GM06990 (cell line): Measurements from ENCODE around the gene VPS4A.

ENCODE experiments used
- DNase-seq: peaks from one replicate; pipeline ENCODE4 v3.0.0-alpha.2; 2011; ENCODE audit not compliant: insufficient read length; ENCODE audit errors: extremely low read depth
- H3K27me3 ChIP-seq: replicated peaks from 2 replicates; pipeline ENCODE4 v1.6.0; 2011; ENCODE audit warnings: low read length; ENCODE audit not compliant: control insufficient read depth, insufficient read depth
- H3K36me3 ChIP-seq: 2 replicates; pipeline ENCODE4 v1.5.1; 2011; ENCODE audit warnings: low read length; ENCODE audit not compliant: control insufficient read depth, insufficient read depth
- H3K4me3 ChIP-seq: replicated peaks from 2 replicates; pipeline ENCODE4 v1.5.1; 2011; ENCODE audit warnings: low read depth, mild to moderate bottlenecking, control low read depth, low read length
- CTCF ChIP-seq: IDR thresholded peaks from 2 replicates; pipeline ENCODE4 v1.5.1; 2011; ENCODE audit warnings: low read length, control low read depth, mild to moderate bottlenecking, inconsistent platforms; ENCODE audit not compliant: insufficient read depth, poor library complexity, severe bottlenecking

VPS4A gene

GRCh38 chr16:69273009-69273408 is 38.1 kb upstream of the VPS4A start:
- H3K4me3 ChIP-seq: no peak overlapping the region
- TF ChIP-seq CTCF: no peak
- no peak for DNase-seq
- H3K36me3 ChIP-seq: no peaks in the 10 kb centered on the region
- H3K27me3 ChIP-seq: no peaks in the 10 kb centered on the region

GRCh38 chr16:69274699-69275235 is 36.4 kb upstream of the VPS4A start:
- Histone ChIP-seq H3K36me3 (no peaks in the 10 kb centered on the region), H3K4me3 (no peak overlapping the region), H3K27me3 (no peaks in the 10 kb centered on the region)
- DNase-seq: no peak
- TF ChIP-seq CTCF: no peak

DNA sequence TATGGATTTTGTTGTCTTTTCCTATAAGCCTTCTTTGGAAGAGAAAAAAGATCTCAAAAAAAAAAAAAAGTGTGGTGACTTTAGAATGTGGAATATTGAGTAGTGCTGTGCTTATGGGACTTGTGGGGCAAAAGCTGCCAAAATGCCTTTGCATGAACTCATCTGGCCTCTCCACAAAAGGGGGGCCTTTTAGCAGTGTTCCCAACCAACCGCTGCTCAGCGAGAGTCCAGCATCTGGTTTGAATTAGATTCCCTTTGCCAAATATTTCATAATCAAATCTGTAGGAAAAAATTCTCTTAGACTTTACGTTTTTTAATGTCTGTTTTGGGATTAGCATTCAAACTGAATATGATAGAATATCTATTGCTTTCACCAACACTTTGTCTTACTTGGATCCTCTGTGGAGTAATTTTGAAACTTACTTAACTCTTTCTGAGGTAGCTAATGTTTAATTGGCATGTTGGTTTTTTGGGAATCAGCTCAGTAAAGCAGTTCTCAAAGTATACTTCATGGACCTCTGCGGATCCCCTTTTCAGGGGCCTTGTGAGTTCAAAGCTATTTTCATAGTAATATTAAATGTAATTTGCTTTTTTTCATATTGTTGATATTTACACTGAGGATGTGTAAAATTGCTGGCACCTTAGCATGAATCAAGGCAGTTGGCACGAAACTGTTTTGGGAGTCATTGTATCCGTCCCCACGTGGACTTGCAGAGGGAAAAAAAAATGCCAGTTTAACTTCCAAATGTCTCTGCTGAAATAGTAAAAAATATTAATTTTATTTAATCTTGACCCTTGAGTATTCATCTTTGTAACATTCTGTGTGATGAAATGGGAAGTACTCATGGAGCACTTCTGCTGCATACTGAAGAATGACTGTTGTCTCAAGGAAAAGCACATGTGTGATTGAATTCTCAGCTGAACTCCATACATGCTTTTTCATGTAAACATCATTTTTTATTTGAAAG is 34.7 kb upstream of the VPS4A start:
- DNase-seq: no peak
- Histone ChIP-seq H3K36me3 (no peaks in the 10 kb centered on the region), H3K27me3 (no peaks in the 10 kb centered on the region), H3K4me3 (no peak overlapping the region)
- TF ChIP-seq CTCF: no peak

GRCh38 chr16:69277413-69277812 is 33.7 kb upstream of the VPS4A start:
- Histone ChIP-seq H3K36me3 (no peaks in the 10 kb centered on the region), H3K27me3 (no peaks in the 10 kb centered on the region), H3K4me3 (no peak overlapping the region)
- DNase-seq: no peak
- no peak for TF ChIP-seq CTCF

DNA sequence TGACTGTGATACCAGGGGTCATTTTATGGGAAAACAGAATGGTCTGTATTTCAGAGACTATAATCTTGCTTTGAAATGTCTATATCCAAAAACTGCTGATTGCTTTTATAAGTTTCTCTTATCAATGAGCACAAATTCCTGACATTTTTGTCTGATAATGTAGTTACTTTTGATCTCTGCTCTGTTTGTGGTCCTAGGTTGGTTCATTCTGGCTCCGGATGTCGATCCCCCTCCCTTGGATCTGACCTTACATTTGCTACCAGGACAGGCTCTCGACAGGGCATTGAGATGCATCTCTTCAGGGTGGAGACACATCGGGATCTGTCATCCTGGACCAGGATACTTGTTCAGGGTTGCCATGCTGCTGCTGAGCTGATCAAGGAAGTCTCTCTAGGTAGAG is 27.3 kb upstream of the VPS4A start:
- no peaks in the 10 kb centered on the region; the same call in 1 of the 2 replicates for H3K36me3 ChIP-seq
- no peaks in the 10 kb centered on the region for H3K27me3 ChIP-seq
- no peak overlapping the region for H3K4me3 ChIP-seq
- TF ChIP-seq CTCF: no peak
- no peak for DNase-seq
